Activated T-cell treated with anti-CD3 and anti-CD28 coated beads, Interleukin-2, amount 50 U/mL, for 4 hours (primary cell): ENCODE measurements around the gene MRPL32. TPM values are rescaled to one million over a fixed set of nuclear protein-coding genes. Genes with fewer than 3 reads are reported as not detected.

Experiments used
- total RNA-seq, 3 donors: library from RNA; stranded (reverse); gene quantifications; one replicate each; pipeline ENCODE4 v1.2.1, GENCODE V29; 2021

MRPL32 gene
- total RNA-seq, 3 donors from 2014 or later: 91.2 to 119 (median 106) TPM

Other genes starting within 250 kb of the MRPL32 start
- gene C7orf25, start 20.3 kb upstream of the MRPL32 start, total RNA-seq: 1 to 10 TPM; 1.5 to 3.0 (median 1.9) TPM
- 100 to 1,000 TPM; 224 to 252 (median 240) TPM for gene PSMA2, start 202 bp upstream of the MRPL32 start, total RNA-seq
- gene HECW1, start 180.3 kb downstream of the MRPL32 start, total RNA-seq: not detected